PC-9 (cell line): ENCODE data around the gene PTTG2. TPM values are rescaled to one million over a fixed set of nuclear protein-coding genes. Genes with fewer than 3 reads are reported as not detected.

Source experiments
- BruUV-seq: library from RNA; stranded (reverse); fragments of 400-500 nt; replicated peaks from 2 replicates; lab custom pipeline; 2021; lab: Mats Ljungman, UMichigan
- CTCF ChIA-PET: fragments of 300-600 bp; sonication (Branson Sonifier 250); formaldehyde crosslinking; loops from one replicate; lab custom pipeline; 2022; ENCODE audit warnings: antibody characterized with exemption; lab: Charles Lee
- POLR2A ChIA-PET: fragments of 300-600 bp; sonication (Branson Sonifier 250); formaldehyde crosslinking; loops from one replicate; lab custom pipeline; 2022; ENCODE audit warnings: antibody characterized with exemption; ENCODE audit not compliant: unreplicated experiment; lab: Charles Lee
- DNase-seq, 2 experiments: peaks; one replicate each; pipeline versions ENCODE4 v3.0.0 to v3.0.0-alpha.2; 2015 to 2022; ENCODE audit warnings: mixed read lengths in 1 of 2
- H2AFZ ChIP-seq: fragments of 200-600 bp; sonication (generic); 2 replicates; pipeline ENCODE4 v1.8.1; 2017; ENCODE audit warnings: antibody characterized with exemption
- H3F3A ChIP-seq: fragments of 200-600 bp; sonication (generic); 2 replicates; pipeline ENCODE4 v1.8.1; 2017; ENCODE audit warnings: antibody characterized with exemption, mild to moderate bottlenecking, low read depth; ENCODE audit not compliant: insufficient read depth
- H3K27ac ChIP-seq: fragments of 200-600 bp; sonication (generic); 2 replicates; pipeline ENCODE4 v1.6.1; 2016; ENCODE audit warnings: mixed run types
- H3K27me3 ChIP-seq: fragments of 200-600 bp; sonication (generic); 2 replicates; pipeline ENCODE4 v1.6.1; 2016; ENCODE audit warnings: low read depth, mixed run types; ENCODE audit not compliant: insufficient read depth
- H3K36me3 ChIP-seq: fragments of 200-600 bp; sonication (generic); 2 replicates; pipeline ENCODE4 v1.6.1; 2016; ENCODE audit warnings: low read depth, mixed run types
- H3K4me1 ChIP-seq: fragments of 200-600 bp; sonication (generic); replicated peaks from 2 replicates; pipeline ENCODE4 v1.6.1; 2016; ENCODE audit warnings: mixed run types; ENCODE audit not compliant: insufficient read depth
- H3K4me2 ChIP-seq: fragments of 200-600 bp; sonication (generic); 2 replicates; pipeline ENCODE4 v1.6.1; 2017; ENCODE audit warnings: mixed run types
- H3K4me3 ChIP-seq: fragments of 200-600 bp; sonication (generic); 2 replicates; pipeline ENCODE4 v1.6.1; 2016; ENCODE audit warnings: mixed run types
- H3K79me2 ChIP-seq: fragments of 200-600 bp; sonication (generic); 2 replicates; pipeline ENCODE4 v1.6.1; 2017; ENCODE audit warnings: low read depth, mixed run types
- H3K9me2 ChIP-seq: fragments of 200-600 bp; sonication (generic); 2 replicates; pipeline ENCODE4 v1.8.1; 2017; ENCODE audit warnings: mild to moderate bottlenecking; ENCODE audit not compliant: insufficient read depth
- H3K9me3 ChIP-seq: fragments of 200-600 bp; sonication (generic); 2 replicates; pipeline ENCODE4 v1.8.1; 2016; ENCODE audit warnings: low read depth; ENCODE audit not compliant: insufficient read depth
- H4K20me1 ChIP-seq: fragments of 200-600 bp; sonication (generic); 2 replicates; pipeline ENCODE4 v1.8.1; 2017; ENCODE audit not compliant: insufficient read depth
- EZH2 ChIP-seq: fragments of 200-600 bp; sonication (generic); IDR thresholded peaks from 2 replicates; pipeline ENCODE4 v1.8.0; 2017; ENCODE audit warnings: antibody characterized with exemption, low read depth
- intact Hi-C: fragments of 100-400 bp; cut with micrococcal nuclease; formaldehyde crosslinking; loops from one replicate; pipeline ENCODE4 v1.10.0; 2022; ENCODE audit not compliant: unreplicated experiment
- total RNA-seq: library from RNA; stranded (reverse); gene quantifications from 2 replicates; pipeline ENCODE4 v1.2.3, GENCODE V29; 2021
- TF ChIP-seq, protein P1 (sequence below): fragments of 200-600 bp; sonication (generic); conservative IDR thresholded peaks from 2 replicates; pipeline ENCODE4 v1.6.1; 2017; ENCODE audit warnings: mixed run types, antibody characterized with exemption, mild to moderate bottlenecking, moderate library complexity

Gene PTTG2
- total RNA-seq, 1 experiment from 2014 or later, result 0.55 TPM

DNA sequence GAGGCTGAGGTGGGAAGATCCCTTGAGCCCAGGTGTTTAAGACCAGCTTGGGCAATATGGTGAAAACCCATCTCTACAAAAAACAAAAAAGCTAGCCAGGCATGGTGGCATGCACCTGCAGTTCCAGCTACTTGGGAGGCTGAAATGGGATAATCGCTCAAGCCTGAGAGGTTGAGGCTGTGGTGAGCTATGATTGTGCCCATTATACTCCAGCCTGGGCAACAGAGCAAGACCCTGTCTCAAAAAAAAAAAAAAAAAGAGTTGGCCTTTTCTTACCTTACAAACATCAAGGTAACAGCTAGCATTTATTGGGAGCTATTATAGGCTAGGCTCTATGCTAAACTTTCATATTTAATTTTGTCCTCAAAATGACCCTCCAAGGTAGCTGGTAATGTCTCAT is 43.4 kb downstream of the PTTG2 start:
- H3K36me3 ChIP-seq, result no peaks in the 10 kb centered on the region

DNA sequence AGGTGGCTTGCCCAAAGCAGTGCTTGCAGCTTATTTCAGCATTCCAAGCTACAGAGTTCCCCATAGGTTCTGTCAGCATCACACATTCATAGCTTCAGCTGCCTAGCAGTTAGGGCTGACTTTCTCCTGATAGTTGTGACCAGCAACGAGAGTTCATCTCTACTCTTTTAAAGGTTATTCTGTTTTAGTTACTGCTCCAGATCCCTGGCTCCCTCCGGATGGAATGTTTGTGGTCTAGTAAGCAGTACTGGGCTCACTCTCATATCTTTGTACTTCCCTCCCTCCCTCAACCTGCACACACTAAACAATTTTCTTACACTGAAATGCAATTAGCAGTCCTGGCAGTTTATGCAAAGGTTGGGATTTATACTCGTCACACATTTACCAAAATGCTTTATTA is 43.9 kb downstream of the PTTG2 start:
- POLR2A ChIA-PET, result interaction anchor here (0.7 kb wide), 1 partner anchor 115 kb away, joined by 3 read pairs; no protein-coding TSS in a partner anchor
- H3K27ac ChIP-seq, result no peak overlapping the region
- H2AFZ ChIP-seq, result no peak overlapping the region
- H3F3A ChIP-seq, result peaks cover 4% of the 10 kb centered on the region; the same call in 1 of the 2 replicates
- TF ChIP-seq, protein P1, sequence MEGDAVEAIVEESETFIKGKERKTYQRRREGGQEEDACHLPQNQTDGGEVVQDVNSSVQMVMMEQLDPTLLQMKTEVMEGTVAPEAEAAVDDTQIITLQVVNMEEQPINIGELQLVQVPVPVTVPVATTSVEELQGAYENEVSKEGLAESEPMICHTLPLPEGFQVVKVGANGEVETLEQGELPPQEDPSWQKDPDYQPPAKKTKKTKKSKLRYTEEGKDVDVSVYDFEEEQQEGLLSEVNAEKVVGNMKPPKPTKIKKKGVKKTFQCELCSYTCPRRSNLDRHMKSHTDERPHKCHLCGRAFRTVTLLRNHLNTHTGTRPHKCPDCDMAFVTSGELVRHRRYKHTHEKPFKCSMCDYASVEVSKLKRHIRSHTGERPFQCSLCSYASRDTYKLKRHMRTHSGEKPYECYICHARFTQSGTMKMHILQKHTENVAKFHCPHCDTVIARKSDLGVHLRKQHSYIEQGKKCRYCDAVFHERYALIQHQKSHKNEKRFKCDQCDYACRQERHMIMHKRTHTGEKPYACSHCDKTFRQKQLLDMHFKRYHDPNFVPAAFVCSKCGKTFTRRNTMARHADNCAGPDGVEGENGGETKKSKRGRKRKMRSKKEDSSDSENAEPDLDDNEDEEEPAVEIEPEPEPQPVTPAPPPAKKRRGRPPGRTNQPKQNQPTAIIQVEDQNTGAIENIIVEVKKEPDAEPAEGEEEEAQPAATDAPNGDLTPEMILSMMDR, result no peak
- TF ChIP-seq EZH2, result no peak
- intact Hi-C loops, result no loop called here
- no peaks in the 10 kb centered on the region for H3K9me3 ChIP-seq
- no peaks in the 10 kb centered on the region for H3K27me3 ChIP-seq
- H4K20me1 ChIP-seq, result no peaks in the 10 kb centered on the region
- no peaks in the 10 kb centered on the region for H3K36me3 ChIP-seq
- CTCF ChIA-PET, result no interaction called here
- H3K79me2 ChIP-seq, result peaks cover 22% of the 10 kb centered on the region
- DNase-seq, result no peak
- no peaks in the 10 kb centered on the region for H3K9me2 ChIP-seq
- H3K4me3 ChIP-seq, result no peak overlapping the region
- H3K4me1 ChIP-seq, result peaks cover 14% of the 10 kb centered on the region
- no peak overlapping the region for H3K4me2 ChIP-seq
- BruUV-seq, result no TSS peak

More for the DNA sequence above, 43.4 kb downstream of the PTTG2 start:
- Histone ChIP-seq H3K79me2 (peaks cover 22% of the 10 kb centered on the region), H3K4me1 (peaks cover 14% of the 10 kb centered on the region), H3K27ac (no peak overlapping the region), H3K27me3 (no peaks in the 10 kb centered on the region), H3K4me3 (no peak overlapping the region), H4K20me1 (no peaks in the 10 kb centered on the region), H3K4me2 (no peak overlapping the region), H2AFZ (no peak overlapping the region), H3F3A (peaks cover 4% of the 10 kb centered on the region; the same call in 1 of the 2 replicates), H3K9me2 (no peaks in the 10 kb centered on the region), H3K9me3 (no peaks in the 10 kb centered on the region)
- TF ChIP-seq EZH2, result no peak
- TF ChIP-seq, protein P1, result no peak
- CTCF ChIA-PET, result no interaction called here
- no peak for DNase-seq
- POLR2A ChIA-PET, result interaction anchor here (0.7 kb wide), 1 partner anchor 116 kb away, joined by 3 read pairs; no protein-coding TSS in a partner anchor
- intact Hi-C loops, result no loop called here
- no TSS peak for BruUV-seq

DNA sequence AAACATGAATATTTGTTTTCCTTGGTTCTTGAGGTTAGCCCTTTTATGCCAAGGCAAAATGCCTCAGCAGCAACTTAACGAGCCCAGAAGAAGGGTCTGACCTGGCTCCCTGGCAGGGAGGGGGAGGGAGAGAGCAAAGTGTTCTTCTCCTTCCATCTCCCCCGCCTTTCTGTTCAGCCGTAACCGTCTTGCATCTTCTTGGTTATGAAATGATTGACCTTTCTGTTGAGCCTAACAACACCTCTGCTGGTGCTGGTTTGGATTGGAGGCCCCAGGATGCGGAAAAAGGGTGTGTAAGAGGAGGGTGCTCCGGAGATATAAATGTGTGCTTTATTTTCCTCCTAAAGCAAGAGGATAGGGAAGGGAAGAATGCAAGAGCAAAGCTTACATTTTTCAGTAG is 44.7 kb downstream of the PTTG2 start:
- H3K27ac ChIP-seq, result no peak overlapping the region
- no peaks in the 10 kb centered on the region for H3K27me3 ChIP-seq
- no peaks in the 10 kb centered on the region for H3K36me3 ChIP-seq
- POLR2A ChIA-PET, result interaction anchor here (0.6 kb wide), 1 partner anchor 277 kb away, joined by 3 read pairs; no protein-coding TSS in a partner anchor
- intact Hi-C loops, result no loop called here
- TF ChIP-seq EZH2, result no peak
- TF ChIP-seq, protein P1, result no peak
- no peak overlapping the region for H2AFZ ChIP-seq
- H4K20me1 ChIP-seq, result no peaks in the 10 kb centered on the region
- no peak overlapping the region for H3K4me2 ChIP-seq
- H3F3A ChIP-seq, result peaks cover 4% of the 10 kb centered on the region; the same call in 1 of the 2 replicates
- no peaks in the 10 kb centered on the region for H3K9me3 ChIP-seq
- no TSS peak for BruUV-seq
- no peak overlapping the region for H3K4me3 ChIP-seq
- CTCF ChIA-PET, result no interaction called here
- H3K79me2 ChIP-seq, result peaks cover 21% of the 10 kb centered on the region
- DNase-seq, result no peak
- H3K4me1 ChIP-seq, result peaks cover 14% of the 10 kb centered on the region
- H3K9me2 ChIP-seq, result no peaks in the 10 kb centered on the region
